Mucosa of rectum (tissue), 2 donors: ENCODE measurements around the gene ZNF565.

Experiments
- H3K27ac ChIP-seq, 2 donors: one replicate each; pipeline ENCODE4 v1.7.0; 2013; ENCODE audit warnings: inconsistent platforms in 2 of 2, low read depth in 2 of 2, low read length in 2 of 2
- H3K27me3 ChIP-seq, 2 donors: one replicate each; pipeline ENCODE4 v1.7.0; 2013; ENCODE audit warnings: low read length in 2 of 2; ENCODE audit not compliant: control insufficient read depth in 2 of 2, insufficient read depth in 2 of 2
- H3K36me3 ChIP-seq, 2 donors: one replicate each; pipeline ENCODE4 v1.7.0; 2013; ENCODE audit warnings: low read length in 2 of 2; ENCODE audit not compliant: control insufficient read depth in 2 of 2, insufficient read depth in 2 of 2
- H3K4me1 ChIP-seq, 2 donors: one replicate each; pipeline ENCODE4 v1.7.0; 2013; ENCODE audit warnings: low read length in 2 of 2, mild to moderate bottlenecking in 1 of 2; ENCODE audit not compliant: control insufficient read depth in 2 of 2, insufficient read depth in 2 of 2
- H3K4me3 ChIP-seq, 2 donors: one replicate each; pipeline ENCODE4 v1.7.0; 2013; ENCODE audit warnings: low read length in 2 of 2
- H3K9ac ChIP-seq, 2 donors: one replicate each; pipeline ENCODE4 v1.7.0; 2013; ENCODE audit warnings: low read length in 2 of 2, low read depth in 1 of 2, mild to moderate bottlenecking in 1 of 2
- H3K9me3 ChIP-seq, 2 donors: one replicate each; pipeline ENCODE4 v1.7.0; 2013; ENCODE audit warnings: low read length in 2 of 2; ENCODE audit not compliant: control insufficient read depth in 2 of 2
- donor health status: healthy.
- donor health status: Normal muscosa, but diverticular disease.

ZNF565 gene

GRCh38 chr19:36214386-36215275 lies at the start of gene ZNF565, which contains the start of gene ZNF146:
TSS of gene ZNF565 (minus strand) at chr19:36214665. CDS start at chr19:36201985, 12,680 bp downstream.
TSS of gene ZNF146 (plus strand) at chr19:36215106. CDS start at chr19:36236441, 21,335 bp downstream.
- H3K9me3 ChIP-seq, result no peaks in the 10 kb centered on the region
- no peaks in the 10 kb centered on the region for H3K27me3 ChIP-seq
- peak within 1 kb of the TSS; percentile 84 to 93 for H3K4me3 ChIP-seq
- peak within 1 kb of the TSS; percentile 78 to 84 for H3K9ac ChIP-seq
- peaks cover 12% of the 10 kb centered on the region in 2 donors for H3K4me1 ChIP-seq
- H3K36me3 ChIP-seq, result peaks cover 0 to 2% of the 10 kb centered on the region in 2 donors
- peak within 1 kb of the TSS; percentile 96 to 99 for H3K27ac ChIP-seq

DNA sequence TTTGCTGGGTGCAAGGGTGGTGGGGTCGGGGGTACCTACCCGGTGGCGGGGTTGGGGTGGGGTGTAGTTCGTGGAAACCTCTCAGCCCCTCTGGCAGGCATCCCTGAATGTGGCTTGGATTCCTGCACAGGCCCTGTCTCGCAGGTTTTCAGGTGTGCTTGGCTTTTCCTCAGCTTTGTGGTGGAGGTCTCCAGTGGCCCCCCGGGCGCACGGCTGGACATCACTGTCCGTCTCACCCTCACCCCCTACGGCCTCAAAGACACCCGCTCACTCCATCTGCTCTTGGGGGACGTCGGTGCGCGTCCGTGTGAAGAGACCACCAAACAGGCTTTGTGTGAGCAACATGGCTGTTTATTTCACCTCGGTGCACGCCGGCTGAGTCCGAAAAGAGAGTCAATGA lies 44.7 kb upstream of the ZNF565 start:
- Histone ChIP-seq H3K4me1 (no peaks in the 10 kb centered on the region), H3K9me3 (peaks cover 0 to 4% of the 10 kb centered on the region in 2 donors), H3K27ac (no peak overlapping the region), H3K9ac (no peak overlapping the region), H3K27me3 (no peaks in the 10 kb centered on the region), H3K4me3 (no peak overlapping the region), H3K36me3 (no peaks in the 10 kb centered on the region)

DNA sequence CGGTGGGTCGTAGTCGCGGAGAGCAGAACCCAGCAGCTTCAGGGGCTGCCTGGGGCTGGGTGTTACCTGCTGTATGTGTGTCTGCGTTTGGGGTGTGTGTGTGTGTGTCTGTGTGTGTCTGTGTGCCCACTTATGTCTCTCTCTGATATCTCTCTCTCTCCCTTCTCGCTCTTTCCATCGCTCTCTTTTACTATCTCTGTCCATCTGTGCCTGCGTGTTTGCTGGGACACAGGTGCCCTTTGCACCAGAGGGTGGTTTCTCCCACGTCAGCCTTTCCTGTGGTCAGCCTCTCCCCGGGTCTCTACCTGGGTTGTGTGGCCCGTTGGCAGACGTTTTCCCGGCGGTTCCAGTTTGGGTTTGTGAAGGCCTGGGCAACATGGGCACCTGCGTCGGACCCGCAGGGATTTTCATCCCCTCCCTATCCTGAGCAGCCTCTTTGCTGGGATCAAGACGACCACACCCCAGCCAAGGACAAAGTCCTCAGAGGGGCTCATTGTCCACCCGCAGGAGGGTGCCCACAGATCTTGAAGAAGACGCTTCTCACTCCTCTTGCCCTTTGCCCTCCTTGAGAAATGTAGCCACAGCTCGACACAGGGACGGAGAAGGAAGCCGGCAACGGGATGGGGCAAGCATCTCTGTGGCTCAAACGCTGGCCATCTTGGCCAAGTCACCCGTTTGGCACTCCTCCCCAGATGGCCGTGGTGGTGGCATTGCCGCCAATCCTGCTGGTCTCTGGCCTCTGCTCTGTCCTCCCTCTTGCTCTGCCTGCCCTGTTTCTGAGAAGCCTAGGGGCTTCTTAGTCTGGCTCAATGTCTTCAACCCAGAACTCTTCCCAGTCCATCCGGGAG lies 43.8 kb upstream of the ZNF565 start:
- Histone ChIP-seq H3K27ac (no peak overlapping the region), H3K36me3 (no peaks in the 10 kb centered on the region), H3K27me3 (no peaks in the 10 kb centered on the region), H3K9me3 (peaks cover 0 to 4% of the 10 kb centered on the region in 2 donors), H3K9ac (no peak overlapping the region), H3K4me1 (no peaks in the 10 kb centered on the region), H3K4me3 (no peak overlapping the region)

GRCh38 chr19:36257520-36257876 lies 43.0 kb upstream of the ZNF565 start:
- no peaks in the 10 kb centered on the region for H3K27me3 ChIP-seq
- H3K27ac ChIP-seq, result no peak overlapping the region
- H3K9me3 ChIP-seq, result peaks cover 0 to 4% of the 10 kb centered on the region in 2 donors
- H3K36me3 ChIP-seq, result no peaks in the 10 kb centered on the region
- H3K9ac ChIP-seq, result no peak overlapping the region
- no peaks in the 10 kb centered on the region for H3K4me1 ChIP-seq
- peak overlapping the region; percentile 20 to 50 for H3K4me3 ChIP-seq

DNA sequence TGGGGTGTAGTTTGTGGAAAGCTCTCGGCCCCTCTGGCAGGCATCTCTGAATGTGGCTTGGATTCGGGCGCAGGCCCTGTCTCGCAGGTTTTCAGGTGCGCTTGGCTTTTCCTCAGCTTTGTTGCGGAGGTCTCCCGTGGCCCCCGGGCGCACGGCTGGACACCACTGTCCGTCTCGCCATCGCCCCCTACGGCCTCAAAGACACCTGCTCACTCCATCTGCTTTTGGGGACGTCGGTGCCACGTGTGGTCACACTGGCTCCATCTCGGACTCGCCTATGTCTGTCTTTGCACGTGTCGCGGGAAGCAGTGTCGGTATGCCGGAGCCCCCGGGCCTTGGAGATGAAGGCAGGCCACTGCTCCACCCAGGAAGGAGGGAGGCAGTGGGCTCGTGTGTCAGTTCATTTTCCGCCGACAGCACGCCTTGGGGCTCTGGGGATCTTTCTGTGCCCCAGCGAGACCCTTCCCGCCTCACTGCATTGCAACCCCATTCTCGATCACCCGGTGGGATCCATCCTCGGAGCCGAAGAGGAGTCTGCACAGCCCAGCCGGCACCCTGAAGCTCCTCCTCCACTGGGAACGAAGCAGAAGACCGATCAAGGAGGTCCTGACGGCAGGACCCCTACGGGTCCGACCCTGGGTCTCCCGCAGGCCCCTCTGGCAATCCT lies 42.5 kb upstream of the ZNF565 start:
- Histone ChIP-seq H3K36me3 (no peaks in the 10 kb centered on the region), H3K27ac (no peak overlapping the region), H3K4me3 (peak overlapping the region in 1 of 2 donors; percentile 50), H3K9me3 (peaks cover 0 to 4% of the 10 kb centered on the region in 2 donors), H3K4me1 (no peaks in the 10 kb centered on the region), H3K9ac (no peak overlapping the region), H3K27me3 (no peaks in the 10 kb centered on the region)

DNA sequence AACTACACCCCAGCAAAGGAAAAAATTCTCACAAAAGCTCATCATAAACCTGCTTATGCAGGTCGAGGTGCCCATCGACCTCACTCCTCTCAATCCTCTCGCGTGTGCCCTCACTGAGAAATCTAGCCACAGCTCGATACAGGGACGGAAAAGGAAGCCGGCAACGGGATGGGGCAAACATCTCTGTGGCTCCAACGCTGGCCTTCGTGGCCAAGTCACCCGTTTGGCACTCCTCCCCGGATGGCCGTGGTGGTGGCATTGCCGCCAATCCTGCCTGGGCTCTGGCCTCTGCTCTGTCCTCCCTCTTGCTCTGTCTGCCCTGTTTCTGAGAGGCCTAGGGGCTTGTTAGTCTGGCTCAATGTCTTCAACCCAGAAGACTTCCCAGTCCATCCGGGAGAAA lies 41.6 kb upstream of the ZNF565 start:
- Histone ChIP-seq H3K27ac (no peak overlapping the region), H3K27me3 (no peaks in the 10 kb centered on the region), H3K4me3 (no peak overlapping the region), H3K9me3 (peaks cover 0 to 4% of the 10 kb centered on the region in 2 donors), H3K9ac (no peak overlapping the region), H3K4me1 (no peaks in the 10 kb centered on the region), H3K36me3 (no peaks in the 10 kb centered on the region)

GRCh38 chr19:36255316-36255715 lies 40.9 kb upstream of the ZNF565 start:
- H3K9ac ChIP-seq, result no peak overlapping the region
- H3K36me3 ChIP-seq, result no peaks in the 10 kb centered on the region
- H3K27ac ChIP-seq, result no peak overlapping the region
- peaks cover 0 to 4% of the 10 kb centered on the region in 2 donors for H3K9me3 ChIP-seq
- H3K4me1 ChIP-seq, result no peaks in the 10 kb centered on the region
- no peak overlapping the region for H3K4me3 ChIP-seq
- no peaks in the 10 kb centered on the region for H3K27me3 ChIP-seq

GRCh38 chr19:36254848-36255247 lies 40.4 kb upstream of the ZNF565 start:
- no peak overlapping the region for H3K4me3 ChIP-seq
- peaks cover 0 to 4% of the 10 kb centered on the region in 2 donors for H3K9me3 ChIP-seq
- no peaks in the 10 kb centered on the region for H3K4me1 ChIP-seq
- no peak overlapping the region for H3K27ac ChIP-seq
- no peaks in the 10 kb centered on the region for H3K36me3 ChIP-seq
- H3K27me3 ChIP-seq, result no peaks in the 10 kb centered on the region
- H3K9ac ChIP-seq, result no peak overlapping the region

DNA sequence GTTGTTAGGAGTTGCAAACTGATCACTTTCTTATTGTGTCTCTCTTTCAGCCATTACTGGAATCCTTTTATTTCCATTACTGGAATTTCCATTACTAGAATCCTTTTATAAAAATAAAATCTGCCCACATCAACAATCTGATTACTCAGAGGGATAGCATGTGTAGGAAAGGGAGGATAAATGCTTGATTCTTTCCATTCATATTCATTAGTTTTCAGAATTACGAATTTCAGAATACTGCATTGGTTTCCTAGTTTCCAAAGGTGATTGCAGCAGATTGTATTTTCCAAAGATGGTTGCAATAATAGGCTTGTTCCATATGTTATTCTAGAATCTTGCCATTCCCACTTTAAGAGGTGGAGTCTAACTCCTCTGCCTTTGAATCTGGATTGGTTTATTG lies 37.6 kb upstream of the ZNF565 start:
- Histone ChIP-seq H3K27ac (no peak overlapping the region), H3K4me1 (no peaks in the 10 kb centered on the region), H3K36me3 (no peaks in the 10 kb centered on the region), H3K27me3 (no peaks in the 10 kb centered on the region), H3K9ac (no peak overlapping the region), H3K4me3 (no peak overlapping the region), H3K9me3 (peaks cover 0 to 4% of the 10 kb centered on the region in 2 donors)
